ENCODE data around the gene GSTT4.
"Not testable (repeated sequence)": the region's sequence is repeated elsewhere in the genome, so short reads cannot be mapped to it uniquely, and the experiment has no call there.

The GSTT4 gene

DNA sequence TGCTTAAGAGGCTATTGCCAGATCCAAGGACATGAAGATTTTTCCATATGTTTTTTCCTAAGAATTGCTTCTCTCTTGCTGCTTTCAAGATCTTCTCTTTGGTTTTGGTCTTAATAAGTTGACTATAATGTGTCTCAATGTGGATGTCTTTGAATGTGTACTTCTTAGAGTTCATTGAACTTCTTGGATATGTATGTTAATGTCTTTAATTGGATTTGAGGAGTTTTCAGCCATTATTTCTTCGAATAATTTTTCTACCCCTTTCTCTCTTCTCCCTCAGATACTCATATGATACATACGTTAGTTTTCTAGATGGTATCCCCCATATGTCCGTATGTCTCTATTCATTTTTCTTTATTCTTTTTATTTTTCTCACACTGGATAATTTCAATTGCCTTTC is 19.1 kb upstream of the GSTT4 start:
- DNase-seq (ENCODE audit: low read depth) = no peak

DNA sequence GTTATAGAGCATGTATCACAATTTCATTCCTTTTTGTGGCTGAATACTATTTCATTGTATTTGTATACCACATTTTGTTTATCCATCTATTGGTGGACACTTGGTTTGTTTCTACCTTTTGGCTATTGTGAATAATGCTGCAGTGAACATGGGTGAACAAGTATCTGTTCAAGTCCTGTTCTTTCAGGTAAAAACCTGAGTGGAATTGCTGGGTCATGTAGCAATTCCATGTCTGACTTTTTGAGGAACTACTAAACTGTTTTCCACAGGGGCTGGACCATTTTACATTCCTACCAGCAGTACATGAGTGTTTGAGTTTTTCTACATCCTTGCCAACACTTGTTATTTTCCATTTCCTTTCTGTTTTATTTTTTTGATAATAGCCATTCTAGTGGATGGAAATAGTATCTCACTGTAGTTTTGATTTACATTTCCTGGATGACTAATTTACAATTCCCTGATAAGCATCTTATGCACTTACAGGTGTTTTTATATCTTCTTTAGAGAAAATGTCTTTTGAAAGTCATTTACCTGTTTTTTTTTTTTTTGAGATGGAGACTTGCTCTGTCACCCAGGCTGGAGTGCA is 18.0 kb upstream of the GSTT4 start:
- DNase-seq (ENCODE audit: low read depth) = no peak

DNA sequence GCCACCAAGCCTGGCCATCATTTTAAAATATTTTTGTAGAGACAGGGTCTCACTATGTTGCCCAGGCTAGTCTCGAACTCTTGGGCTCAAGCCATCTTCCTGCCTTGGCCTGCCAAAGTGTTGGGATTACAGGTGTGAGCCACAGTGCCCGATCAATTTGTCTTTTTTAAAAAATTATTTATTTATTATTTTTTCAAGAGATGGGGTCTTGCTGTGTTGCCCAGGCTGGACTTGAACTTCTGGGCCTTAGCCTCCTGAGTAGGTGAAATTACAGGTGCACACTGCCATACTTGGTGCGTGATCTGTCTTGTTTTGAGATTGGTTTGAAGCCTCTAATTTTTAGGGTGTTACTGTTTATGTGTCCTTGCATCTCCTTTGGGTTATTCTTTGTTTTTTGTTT is 16.1 kb upstream of the GSTT4 start:
- no peak for DNase-seq (ENCODE audit: low read depth)

DNA sequence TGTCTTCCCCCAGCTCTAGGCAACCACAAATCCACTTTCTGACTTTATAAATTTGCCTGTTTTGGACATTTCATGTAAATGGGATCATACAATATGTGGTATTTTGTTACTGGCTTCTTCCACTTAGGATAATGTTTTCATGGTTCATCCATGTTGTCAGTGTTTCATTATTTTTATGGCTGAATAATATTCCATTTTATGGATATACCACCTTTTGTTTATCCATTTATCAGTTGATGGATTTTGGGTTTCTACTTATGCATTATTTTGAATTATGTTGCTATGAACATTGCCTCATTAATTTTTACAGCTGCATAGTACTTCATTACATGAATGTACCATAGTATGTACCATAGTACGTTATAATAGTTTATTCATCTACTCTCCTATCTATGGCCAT is 10.9 kb upstream of the GSTT4 start:
- no peak for DNase-seq (ENCODE audit: low read depth)

DNA sequence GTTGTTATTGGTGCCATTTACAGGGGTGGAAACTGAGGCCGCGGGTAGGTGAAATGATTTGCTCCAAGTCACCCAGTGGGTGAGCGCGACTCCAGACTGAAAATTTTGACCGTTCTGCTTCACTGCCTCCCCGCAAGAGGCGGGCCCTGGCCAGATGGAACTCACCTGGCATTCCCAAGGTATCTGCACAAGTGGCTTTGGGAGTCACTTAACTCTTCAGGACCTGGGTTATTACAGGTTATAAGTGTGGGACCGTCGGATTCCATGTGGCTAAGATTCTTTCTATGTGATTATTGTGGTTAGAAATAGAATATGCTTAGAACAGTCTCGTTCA is 6.4 kb upstream of the GSTT4 start:
- DNase-seq (ENCODE audit: low read depth) = no peak

DNA sequence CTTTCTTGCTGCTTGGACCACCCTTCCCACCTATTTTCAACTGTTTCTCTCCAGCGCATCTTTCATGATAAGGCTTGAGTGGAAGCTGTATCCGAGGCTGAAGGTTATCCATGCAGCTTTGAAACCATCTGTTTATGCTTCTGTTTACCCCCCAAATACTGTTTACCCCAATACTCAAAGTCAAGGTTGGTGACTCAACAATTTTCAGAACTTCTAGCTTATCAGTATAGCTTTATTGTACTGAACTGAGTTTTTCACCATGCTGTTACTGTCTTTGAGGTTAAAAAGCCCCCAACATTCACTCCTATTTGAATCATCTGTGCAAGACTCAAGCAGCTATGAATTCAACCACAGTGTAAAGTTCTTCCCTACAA is 4.8 kb upstream of the GSTT4 start:
- no peak for DNase-seq (ENCODE audit: low read depth)

DNA sequence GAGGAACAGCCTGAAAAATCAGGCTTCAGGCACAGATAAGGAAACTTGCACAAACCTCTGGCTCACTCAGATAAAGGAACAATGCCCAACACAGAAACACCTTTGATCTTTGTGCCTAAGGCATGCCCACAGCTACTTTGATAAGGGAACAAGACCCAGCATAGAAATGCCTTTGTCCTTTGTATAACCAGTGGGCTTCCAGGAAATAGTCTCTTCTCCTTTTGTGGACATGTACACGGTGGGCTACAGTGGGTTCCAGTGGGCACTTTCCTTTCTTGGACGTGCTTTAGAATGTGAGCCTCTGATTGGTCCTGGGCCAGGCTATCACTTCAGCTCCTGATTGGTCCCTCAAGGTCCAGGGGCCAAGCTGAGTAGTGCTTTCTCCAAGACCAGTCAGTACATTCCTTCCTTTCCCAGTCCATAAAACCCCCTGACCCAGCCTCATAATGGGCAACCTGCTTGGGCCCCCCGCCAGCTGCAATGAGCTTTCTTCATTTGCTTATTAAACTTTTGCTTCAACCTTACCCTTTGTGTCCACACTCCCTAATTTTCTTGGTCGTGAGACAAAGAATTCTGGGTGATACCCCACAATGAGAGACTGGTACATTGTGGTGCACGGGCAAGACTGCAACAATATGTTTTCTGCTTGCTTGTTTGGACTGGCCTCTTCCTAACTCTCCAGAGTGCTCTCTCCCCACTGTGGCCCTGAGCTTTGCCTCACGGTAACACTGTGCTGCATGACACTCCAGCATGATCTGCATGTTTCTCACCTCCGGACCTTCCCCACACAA is 4.2 kb upstream of the GSTT4 start:
- DNase-seq (ENCODE audit: low read depth) = no peak

DNA sequence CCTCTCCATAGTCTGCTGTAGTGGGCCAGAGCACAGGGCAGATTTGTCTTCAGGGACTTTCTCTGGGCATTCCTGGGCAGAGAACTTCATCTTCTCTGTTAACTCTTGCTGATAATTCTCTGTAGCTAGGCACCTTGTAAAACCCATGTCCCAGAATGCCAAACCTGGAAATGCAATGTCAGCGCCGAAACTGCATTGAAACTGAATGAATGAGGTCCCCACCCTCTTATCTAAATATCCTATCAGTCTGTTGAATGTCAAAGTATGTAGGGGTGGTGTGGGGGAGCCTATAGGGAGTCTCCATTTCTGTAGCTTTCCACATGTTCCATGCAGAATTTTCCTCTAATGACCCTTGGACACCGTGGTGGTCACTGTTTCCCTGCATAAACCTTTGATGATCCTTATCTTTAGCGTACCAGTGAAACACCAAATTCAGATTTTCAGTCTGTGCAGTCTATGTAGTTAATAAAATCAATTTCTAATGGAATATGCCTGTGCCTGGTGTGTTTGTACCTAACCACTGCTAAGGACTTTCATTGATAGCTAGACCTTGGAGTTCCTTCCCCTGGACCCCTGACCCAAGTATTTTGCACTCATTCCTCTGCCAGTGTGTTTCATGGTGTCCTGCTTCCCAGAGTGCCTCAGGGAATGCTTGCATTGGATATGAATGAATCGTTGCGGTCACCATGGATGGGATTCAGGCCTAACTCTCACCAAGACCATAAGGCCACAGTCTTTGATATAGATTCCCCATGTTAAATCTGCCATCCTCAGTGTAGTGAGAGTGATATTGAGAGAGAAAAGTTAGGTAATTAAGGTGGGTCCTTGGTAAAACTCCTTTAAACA is 3.4 kb upstream of the GSTT4 start:
- no peak for DNase-seq (ENCODE audit: low read depth)

DNA sequence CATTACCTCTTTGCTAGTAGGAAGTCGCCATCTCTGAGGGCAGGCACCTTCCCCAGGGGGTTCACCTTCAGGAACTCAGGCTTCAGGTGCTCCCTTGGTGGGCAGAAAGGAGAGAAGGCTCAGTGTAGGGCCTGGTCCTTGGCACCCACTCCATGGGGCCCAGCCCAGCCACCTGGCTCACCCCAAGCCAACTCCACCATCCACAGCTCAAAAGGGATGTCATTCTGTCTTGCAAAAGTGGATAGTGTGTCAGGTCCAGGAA is 2.7 kb upstream of the GSTT4 start:
- no peak for DNase-seq (ENCODE audit: low read depth)

DNA sequence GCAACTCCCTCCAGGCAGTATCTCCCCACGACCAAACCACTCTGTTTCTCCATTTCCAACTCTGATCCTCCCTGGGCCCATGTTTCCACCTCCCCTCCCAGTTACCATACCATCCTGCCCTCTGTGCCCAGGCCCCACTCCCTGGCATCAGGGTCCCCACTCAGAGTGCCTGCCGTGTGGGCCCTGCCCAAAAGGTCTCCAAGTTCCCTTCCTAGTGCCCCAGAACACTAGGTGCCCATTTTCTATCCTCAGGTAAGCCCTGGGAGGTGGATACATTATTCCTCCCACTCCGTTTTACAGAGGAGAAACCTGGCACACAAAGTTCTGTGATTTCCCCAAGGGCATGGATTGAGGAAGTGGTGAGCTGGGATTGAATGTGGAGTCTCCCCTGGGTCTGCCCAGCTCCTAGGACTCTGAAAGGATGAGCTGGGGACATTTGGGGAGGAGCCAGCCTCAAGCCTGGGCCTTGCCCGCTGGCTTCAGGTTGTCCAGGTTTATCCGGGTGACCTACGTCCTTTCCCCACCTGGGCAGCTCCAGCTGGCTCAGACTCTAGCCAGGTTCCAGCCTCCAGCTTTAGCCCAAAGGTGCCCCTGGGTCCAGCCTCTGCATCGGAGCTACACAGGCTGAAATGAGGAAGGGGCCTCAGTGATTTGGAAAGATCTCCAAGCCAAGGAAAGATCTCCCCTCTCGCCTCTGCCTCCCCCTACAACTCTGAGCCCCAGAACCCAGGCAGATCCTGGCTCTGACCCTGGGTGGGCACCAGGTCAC is 2.2 kb upstream of the GSTT4 start:
- no peak for DNase-seq (ENCODE audit: low read depth)

DNA sequence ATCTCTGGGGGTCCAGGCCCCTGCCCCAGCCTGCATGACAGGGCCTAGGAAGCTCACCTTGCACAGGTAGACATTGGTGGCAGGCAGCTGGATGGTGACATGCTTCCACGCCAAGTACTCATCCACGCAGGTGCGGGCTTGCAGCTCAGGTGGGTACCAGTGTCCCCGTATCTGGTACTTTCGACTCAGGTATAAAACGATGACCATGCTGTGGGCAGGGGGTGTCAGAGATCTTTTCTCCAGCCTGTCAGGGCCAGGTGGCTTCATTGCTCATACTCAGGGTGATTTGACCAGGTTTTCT is 1.6 kb upstream of the GSTT4 start:
- DNase-seq (ENCODE audit: low read depth) = no peak

DNA sequence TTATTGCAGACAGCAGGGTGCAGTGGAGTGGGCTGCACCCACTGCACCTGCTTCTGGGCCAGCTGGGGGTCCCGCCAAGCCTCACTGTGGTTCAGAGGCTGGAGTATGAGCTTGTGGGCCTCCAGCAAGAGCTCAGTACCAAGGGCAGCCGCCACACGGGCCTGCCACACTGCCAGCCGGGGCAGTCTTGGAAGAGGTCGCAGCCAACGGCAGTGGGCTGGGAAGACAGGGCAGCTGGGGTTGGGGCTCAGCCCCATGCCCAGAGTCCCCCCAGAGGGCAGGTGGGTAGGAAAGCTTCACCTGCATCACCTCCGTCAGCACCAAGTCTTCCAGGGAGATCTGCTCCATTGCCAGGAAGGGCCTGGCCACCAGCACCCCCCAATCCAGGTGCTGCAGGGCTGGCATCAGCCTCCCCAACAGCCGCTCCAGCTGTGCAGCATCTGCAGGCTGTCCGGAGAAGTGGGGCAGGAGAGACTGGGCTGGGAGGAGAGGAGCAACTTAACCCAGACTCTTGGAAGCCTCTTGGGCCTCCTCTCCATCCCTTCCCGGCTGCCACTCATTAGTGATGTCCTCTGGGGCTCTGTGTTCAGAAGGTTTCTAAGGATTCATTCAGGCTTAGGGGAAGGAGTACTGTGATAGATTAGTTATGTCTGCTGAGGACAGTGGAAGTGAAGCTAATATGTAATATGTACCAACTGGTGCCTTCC is 1.1 kb upstream of the GSTT4 start:
- DNase-seq (ENCODE audit: low read depth) = no peak

DNA sequence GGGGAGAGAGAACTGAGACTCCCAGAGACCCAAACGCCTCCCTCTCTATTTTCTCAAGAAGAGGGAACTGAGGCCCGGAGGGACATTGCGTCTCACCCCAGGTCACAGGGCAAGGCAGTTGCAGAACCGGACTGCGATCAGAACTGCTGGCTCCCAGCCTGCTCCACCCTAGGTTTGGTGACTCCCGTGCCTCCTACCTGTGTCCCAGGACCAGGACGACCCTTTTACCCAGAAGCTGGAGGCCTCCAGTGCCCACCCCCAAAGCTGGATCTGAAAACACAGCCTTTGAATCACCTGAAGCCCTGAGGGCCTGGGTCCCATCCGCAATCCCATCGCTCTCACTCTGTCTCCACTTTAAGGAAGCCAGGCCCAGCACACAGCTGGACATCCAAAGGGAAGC is 1.4 kb downstream of the GSTT4 start:
- DNase-seq (ENCODE audit: low read depth) = no peak

DNA sequence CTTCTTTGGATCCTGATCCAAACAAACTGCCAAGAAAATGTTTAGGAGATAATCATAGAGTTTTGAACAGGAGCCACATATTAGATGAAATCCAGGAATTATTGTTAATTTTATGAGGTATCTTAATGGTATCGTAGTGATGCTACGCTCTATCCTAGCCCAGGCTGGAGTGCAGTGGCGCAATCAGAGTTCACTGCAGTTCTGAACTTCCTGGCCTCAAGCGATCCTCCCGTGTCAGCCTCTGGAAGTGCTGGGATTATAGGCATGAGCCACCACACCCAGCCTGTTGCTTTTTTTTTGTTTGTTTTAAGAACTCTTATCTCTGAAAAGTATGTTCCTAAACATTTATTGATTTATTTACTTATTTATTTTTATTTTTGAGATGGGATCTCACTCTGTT is 2.4 kb downstream of the GSTT4 start:
- DNase-seq (ENCODE audit: low read depth) = no peak

DNA sequence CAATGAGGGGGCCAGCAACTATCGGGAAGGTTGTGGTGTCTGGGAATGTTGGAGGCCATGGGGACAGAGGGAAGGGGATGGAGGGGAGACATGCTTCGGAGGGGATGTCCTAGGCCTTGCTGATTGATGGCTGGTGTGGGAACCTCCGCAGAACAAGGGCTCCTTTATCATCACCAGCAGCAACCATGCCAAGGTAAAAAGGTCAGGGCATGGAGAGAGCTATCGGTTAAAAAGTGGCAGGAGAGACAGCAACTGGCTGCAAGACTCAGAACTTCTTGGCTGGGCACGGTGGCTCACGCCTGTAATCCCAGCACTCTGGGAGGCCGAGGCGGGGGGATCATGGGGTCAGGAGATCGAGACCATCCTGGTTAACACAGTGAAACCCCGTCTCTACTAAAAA is 3.0 kb downstream of the GSTT4 start:
- no peak for DNase-seq (ENCODE audit: low read depth)

DNA sequence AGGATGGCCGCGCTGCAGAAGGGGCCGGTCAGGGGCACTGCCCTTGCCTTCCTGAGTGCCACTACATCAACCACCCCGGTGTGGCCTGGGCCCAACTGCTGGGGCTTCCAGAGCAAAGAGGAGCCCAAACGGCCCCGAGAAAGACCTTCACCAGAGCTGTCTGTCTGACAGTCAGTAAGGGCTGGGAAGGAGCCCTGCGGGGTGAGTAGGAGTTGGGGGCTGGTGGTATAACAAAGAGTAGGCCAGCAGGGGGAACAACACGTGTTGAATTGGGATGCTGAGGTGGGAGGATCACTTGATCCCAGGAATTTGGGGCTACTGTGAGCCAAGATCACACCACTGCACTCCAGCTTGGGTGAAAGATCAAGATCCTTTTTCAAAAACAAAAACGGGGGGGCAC is 3.9 kb downstream of the GSTT4 start:
- no peak for DNase-seq (ENCODE audit: low read depth)

DNA sequence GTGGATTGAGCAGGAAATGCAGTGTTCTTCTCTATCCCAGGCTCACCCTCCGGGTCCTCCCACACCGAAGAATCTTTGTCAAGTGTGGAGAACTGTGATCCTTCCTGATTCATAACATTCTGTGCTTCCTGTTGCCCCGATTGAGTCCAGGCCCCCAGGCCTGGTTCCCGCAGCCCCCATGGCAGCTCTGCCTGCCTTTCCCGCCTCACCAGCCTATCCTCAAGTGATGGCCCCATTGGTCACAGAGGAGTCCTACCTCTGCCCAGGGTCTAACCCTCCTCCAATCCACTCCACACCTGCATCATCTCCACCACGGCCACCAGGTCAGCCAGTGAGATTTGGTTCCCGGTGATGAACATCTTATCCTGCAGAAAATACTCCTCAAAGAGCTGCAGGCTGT is 5.5 kb downstream of the GSTT4 start:
- DNase-seq (ENCODE audit: low read depth) = not testable (repeated sequence)

DNA sequence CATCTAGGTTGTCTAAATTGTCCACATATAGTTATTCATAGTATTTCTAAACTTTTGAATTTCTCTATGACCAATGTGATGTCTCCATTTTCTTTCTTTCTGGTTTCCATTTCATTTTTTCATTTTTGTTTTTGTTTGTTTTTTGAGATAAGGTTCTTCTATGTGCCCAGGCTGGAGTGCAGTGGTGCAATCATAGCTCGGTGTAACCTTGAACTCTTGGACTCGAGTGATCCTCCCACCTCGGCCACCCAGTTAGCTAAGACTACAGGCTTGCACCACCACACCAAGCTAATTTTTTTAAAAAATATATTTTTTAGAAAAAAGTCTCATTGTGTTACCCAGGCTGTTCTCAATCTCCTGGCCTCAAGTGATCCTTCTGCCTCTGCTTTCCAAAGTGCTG is 8.2 kb downstream of the GSTT4 start:
- DNase-seq (ENCODE audit: low read depth) = no peak

DNA sequence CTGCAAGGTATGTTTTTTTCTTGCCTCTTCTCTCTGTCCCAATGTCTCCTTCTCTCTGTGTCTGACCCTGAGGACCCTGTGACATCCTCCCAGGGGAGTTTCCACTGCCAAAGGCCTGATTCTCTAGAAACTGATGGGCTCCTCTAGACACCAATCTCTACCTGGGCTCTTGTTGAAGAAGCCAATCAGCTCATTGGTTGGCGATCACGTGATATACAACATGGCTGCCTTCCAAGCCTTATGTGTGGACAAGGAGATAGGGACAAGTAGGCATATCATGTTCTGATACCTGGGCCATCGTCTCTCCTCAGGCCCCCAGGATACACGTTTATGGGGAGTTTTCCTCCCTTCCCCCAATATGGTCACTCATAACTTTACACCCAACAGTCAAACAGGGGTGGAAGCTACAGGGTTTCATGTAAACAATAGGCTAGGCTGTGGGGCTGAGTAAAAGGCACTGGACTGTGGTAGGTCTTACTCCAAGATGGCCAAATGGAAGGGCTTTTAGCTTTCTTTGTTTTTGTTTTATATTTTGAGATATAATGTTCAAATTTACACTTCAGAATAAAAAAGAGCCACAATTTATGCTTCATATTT is 11.6 kb downstream of the GSTT4 start:
- not testable (repeated sequence) for DNase-seq (ENCODE audit: low read depth)

DNA sequence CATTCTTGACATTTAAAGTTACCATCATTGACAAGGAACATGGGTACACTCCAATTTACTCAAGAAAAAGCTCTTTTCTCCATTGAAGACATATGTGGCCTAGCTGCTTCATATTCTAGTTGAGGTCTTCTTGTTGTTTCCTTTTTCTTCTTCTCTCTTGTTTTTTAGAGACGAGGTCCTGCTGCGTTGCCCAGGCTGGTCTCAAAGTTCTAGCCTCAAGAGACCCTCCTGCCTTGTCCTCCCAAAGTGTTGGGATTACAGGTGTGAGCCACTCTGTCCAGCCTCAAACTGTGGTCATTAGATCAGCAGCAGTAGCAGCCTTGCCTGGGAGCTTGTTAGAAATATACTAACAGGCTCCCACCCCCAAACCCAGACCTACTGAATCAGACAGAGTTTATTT is 12.2 kb downstream of the GSTT4 start:
- not testable (repeated sequence) for DNase-seq (ENCODE audit: low read depth)

DNA sequence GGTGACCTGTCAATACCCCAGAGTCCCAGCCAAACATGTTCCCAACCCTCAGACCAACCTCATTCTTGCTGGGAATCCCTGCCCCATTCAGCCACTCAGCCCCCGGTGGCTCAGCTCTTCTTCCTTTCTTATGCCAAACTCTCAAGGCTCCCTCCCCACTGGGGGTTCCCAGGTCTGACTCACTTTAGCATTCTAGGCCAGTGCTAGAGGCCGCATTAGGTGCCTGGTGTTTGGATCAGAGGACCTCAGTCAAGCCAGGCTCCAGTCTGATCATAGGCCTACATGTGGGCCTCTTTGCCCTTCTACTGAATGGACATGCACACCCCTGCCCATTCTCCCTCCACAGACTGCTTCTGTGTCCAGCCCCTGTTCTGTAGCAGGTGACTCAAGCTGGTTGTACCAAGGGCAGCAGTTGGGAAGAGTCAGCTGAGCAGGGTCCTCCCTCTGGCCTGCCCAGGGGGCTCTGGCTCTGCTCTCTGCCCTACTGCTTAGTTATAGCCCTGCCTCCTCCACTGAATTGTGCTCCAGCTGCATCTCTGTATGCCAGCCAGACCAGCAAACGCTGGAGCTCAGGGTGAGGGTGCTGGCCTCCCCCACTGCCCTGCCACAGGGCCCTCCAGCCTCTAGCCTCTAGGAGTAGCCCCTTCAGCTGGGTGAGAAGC is 15.5 kb downstream of the GSTT4 start:
- not testable (repeated sequence) for DNase-seq (ENCODE audit: low read depth)
